ENCODE measurements around the gene RDM1.
A peak's percentile ranks its signal among the peaks of the same experiment; 100 is the strongest.

Gene RDM1

GRCh38 chr17:35877345-35878029 lies 53.1 kb downstream of the RDM1 start:
- Mint-ChIP-seq H3K27me3 (no peaks in the 10 kb centered on the region), H3K9me3 (no peaks in the 10 kb centered on the region), H3K27ac (no peak overlapping the region), H3K36me3 (peaks cover 0 to 4% of the 10 kb centered on the region in 2 donors), H3K4me1 (peaks cover 15 to 17% of the 10 kb centered on the region in 2 donors), H3K4me3 (no peak overlapping the region)
- DNase-seq (no peak), ATAC-seq (replicated peaks) (no peak)

DNA sequence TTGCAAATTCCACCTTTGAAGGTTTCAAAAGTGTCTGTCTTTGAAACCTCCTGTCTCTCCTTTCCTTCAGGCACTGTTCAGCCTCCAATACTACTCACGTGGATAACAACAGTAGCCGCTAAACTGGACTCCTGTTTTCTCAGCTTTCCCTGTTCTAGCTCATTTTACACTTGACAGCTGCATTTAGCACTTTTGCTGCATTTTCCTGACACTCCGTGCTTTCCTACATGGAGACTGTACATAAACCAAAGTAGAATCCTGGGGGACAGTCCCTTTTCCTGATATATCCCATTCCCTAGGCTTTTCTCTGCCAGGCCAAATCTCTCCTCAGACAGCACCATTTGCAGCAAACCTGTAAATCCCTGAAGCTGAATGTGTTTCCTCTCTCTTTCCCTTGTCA lies 54.0 kb downstream of the RDM1 start:
- Mint-ChIP-seq H3K4me1 (peaks cover 15 to 17% of the 10 kb centered on the region in 2 donors), H3K36me3 (peaks cover 2 to 8% of the 10 kb centered on the region in 2 donors), H3K9me3 (no peaks in the 10 kb centered on the region), H3K27me3 (no peaks in the 10 kb centered on the region), H3K27ac (no peak overlapping the region), H3K4me3 (no peak overlapping the region)
- no peak for ATAC-seq (replicated peaks)
- no peak for DNase-seq

GRCh38 chr17:35875800-35876139 lies 54.8 kb downstream of the RDM1 start:
- no peaks in the 10 kb centered on the region for H3K27me3 Mint-ChIP-seq
- H3K9me3 Mint-ChIP-seq, result no peaks in the 10 kb centered on the region
- ATAC-seq (replicated peaks) (no peak), DNase-seq (no peak)
- no peak overlapping the region for H3K4me3 Mint-ChIP-seq
- peaks cover 17 to 22% of the 10 kb centered on the region in 2 donors for H3K4me1 Mint-ChIP-seq
- no peak overlapping the region for H3K27ac Mint-ChIP-seq
- peaks cover 2 to 8% of the 10 kb centered on the region in 2 donors for H3K36me3 Mint-ChIP-seq

- H3K9me3 Mint-ChIP-seq, result no peaks in the 10 kb centered on the region
- peaks cover 2 to 8% of the 10 kb centered on the region in 2 donors for H3K36me3 Mint-ChIP-seq
- peaks cover 14 to 17% of the 10 kb centered on the region in 2 donors for H3K4me1 Mint-ChIP-seq
- ATAC-seq (replicated peaks) (no peak), DNase-seq (no peak)
- no peak overlapping the region for H3K4me3 Mint-ChIP-seq
- H3K27me3 Mint-ChIP-seq, result no peaks in the 10 kb centered on the region
- H3K27ac Mint-ChIP-seq, result no peak overlapping the region
These were observed 55.3 kb downstream of the RDM1 start for GRCh38 chr17:35875072-35875799.

- no peaks in the 10 kb centered on the region for H3K27me3 Mint-ChIP-seq
- no peak for DNase-seq
- H3K9me3 Mint-ChIP-seq, result no peaks in the 10 kb centered on the region
- no peak for ATAC-seq (replicated peaks)
- H3K36me3 Mint-ChIP-seq, result peaks cover 2 to 8% of the 10 kb centered on the region in 2 donors
- peaks cover 5 to 8% of the 10 kb centered on the region in 2 donors for H3K4me1 Mint-ChIP-seq
- H3K27ac Mint-ChIP-seq, result no peak overlapping the region
- H3K4me3 Mint-ChIP-seq, result no peak overlapping the region
These were observed 58.2 kb downstream of the RDM1 start for GRCh38 chr17:35872196-35872980.

DNA sequence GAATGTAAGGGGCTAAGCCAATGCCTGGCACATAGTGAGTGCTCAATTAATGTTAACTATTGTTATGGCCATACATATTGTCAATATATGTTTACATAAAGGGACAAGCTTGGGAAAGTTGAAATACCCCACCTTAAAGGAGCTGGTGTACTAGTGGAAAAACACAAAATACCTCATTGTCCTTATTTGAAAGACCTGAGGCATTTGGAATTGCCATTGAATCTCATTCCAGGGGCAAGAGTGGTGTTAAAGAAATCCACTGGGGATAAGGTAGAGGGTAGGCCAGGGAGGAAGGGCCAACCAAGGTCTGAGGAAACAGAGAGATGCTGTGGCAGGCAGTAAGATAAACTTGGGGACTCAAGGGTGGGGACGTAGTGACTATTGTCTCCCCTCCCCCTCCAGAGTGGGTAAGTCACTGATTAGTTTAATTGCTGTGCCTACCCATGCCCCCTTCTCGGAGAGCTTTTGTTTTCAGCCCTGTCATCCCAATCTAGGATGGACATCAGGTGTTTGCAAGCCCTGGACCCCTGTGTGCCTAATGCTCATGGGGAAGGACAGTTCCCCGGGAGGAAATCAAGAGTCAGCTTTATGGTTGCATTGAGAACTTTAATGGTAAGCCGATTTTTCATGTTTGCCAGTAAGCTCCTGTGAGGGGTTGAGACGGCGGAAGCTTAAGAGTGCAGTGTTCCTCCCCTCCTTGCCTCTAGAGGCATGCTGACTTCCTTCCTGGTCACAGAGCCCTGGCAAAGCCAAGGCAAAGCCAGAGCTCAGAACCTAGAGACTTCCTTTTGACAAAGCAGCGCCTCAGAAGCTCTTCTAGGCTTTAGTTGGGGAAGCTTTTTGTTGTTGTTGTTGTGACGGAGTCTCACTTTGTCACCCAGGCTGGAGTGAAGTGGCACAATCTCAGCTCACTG lies 59.4 kb downstream of the RDM1 start:
- Mint-ChIP-seq H3K27ac (no peak overlapping the region), H3K9me3 (no peaks in the 10 kb centered on the region), H3K27me3 (no peaks in the 10 kb centered on the region), H3K4me1 (peaks cover 5 to 8% of the 10 kb centered on the region in 2 donors), H3K36me3 (peaks cover 5 to 8% of the 10 kb centered on the region in 2 donors), H3K4me3 (no peak overlapping the region)
- ATAC-seq (replicated peaks) (peak; percentile 67 to 81), DNase-seq (no peak)

GRCh38 chr17:35868737-35869136 lies 61.8 kb downstream of the RDM1 start, which contains the start of gene HEATR9:
Gene HEATR9 (minus strand): TSS chr17:35868891. CDS start chr17:35868742, 149 bp downstream.
- H3K27ac Mint-ChIP-seq, result no peak within 1 kb of the TSS
- ATAC-seq (replicated peaks) (no peak), DNase-seq (no peak)
- H3K27me3 Mint-ChIP-seq, result no peaks in the 10 kb centered on the region
- no peak within 1 kb of the TSS for H3K4me3 Mint-ChIP-seq
- H3K9me3 Mint-ChIP-seq, result no peaks in the 10 kb centered on the region
- H3K36me3 Mint-ChIP-seq, result peaks cover 5 to 13% of the 10 kb centered on the region in 2 donors
- H3K4me1 Mint-ChIP-seq, result peaks cover 3 to 5% of the 10 kb centered on the region in 2 donors

Data from stimulated activated naive B cell treated with anti-CD40 and anti-IgM and Interleukin-4, amounts not matched to agents 10 μg/mL and 1 μg/mL and 100 μg/mL, for 72 hours (primary cell).